Uterus (tissue), 4 donors: Measurements from ENCODE around the gene COL15A1. TPM values are rescaled to one million over a fixed set of nuclear protein-coding genes. Genes with fewer than 3 reads are reported as not detected.

Experiments used
- DNase-seq, 2 donors: peaks; one replicate each; pipeline ENCODE4 v3.0.0-alpha.2; 2019 to 2020
- H3K27ac ChIP-seq, 2 donors: fragments of 200-600 bp; sonication (generic); 1 replicate in 1 of 2; 2 replicates in 1 of 2; pipeline ENCODE4 v1.5.1; 2016 to 2018
- H3K27me3 ChIP-seq, 2 donors: fragments of 200-600 bp; sonication (generic); one replicate each; pipeline ENCODE4 v1.5.1; 2018 to 2019; ENCODE audit warnings: control low read depth in 1 of 2
- H3K36me3 ChIP-seq, 2 donors: fragments of 200-600 bp; sonication (generic); one replicate each; pipeline ENCODE4 v1.5.1; 2019; ENCODE audit warnings: control low read depth in 1 of 2
- H3K4me1 ChIP-seq, 2 donors: fragments of 200-600 bp; sonication (generic); one replicate each; pipeline ENCODE4 v1.5.1; 2018 to 2019; ENCODE audit warnings: control low read depth in 1 of 2
- H3K4me3 ChIP-seq, 2 donors: fragments of 200-600 bp; sonication (generic); 1 replicate in 1 of 2; 2 replicates in 1 of 2; pipeline ENCODE4 v1.5.1; 2018 to 2019; ENCODE audit warnings: mild to moderate bottlenecking in 1 of 2
- H3K9me3 ChIP-seq, 2 donors: fragments of 200-600 bp; sonication (generic); one replicate each; pipeline ENCODE4 v1.5.1; 2019; ENCODE audit warnings: control low read depth in 1 of 2
- POLR2A ChIP-seq, 2 donors: fragments of 450-650 bp; IDR thresholded peaks; one replicate each; pipeline ENCODE4 v1.6.1; 2016; ENCODE audit warnings: antibody characterized with exemption in 2 of 2, mild to moderate bottlenecking in 1 of 2, moderate library complexity in 1 of 2
- intact Hi-C: fragments of 100-400 bp; cut with DNase I; formaldehyde crosslinking; loops from one replicate; pipeline ENCODE4 v1.15.1; 2023; ENCODE audit warnings: low total_unique reads
- total RNA-seq, 4 donors: library from RNA; depleted of rRNA in 3 of 4; stranded (reverse); fragments of >200 nt in 3 of 4; gene quantifications; one replicate each; pipeline versions ENCODE4 v1.1.0 to v1.2.4, GENCODE V29; 2014 to 2023
- TF ChIP-seq, protein P1 (sequence below), 4 experiments: fragments of 200-600 bp in 2 of 4; fragments of 450-650 bp in 2 of 4; sonication (generic) in 2 of 4; IDR thresholded peaks; one replicate each; pipeline ENCODE4 v1.5.1; 2016 to 2019; ENCODE audit warnings: antibody characterized with exemption in 4 of 4, mild to moderate bottlenecking in 2 of 4, moderate library complexity in 1 of 4
- donor health status: DM: yes; HTN: yes; CAD: no.

The COL15A1 gene
- total RNA-seq, 4 donors from 2014 or later: 20.3 to 160 (median 50.4) TPM

GRCh38 chr9:98997604-98998003 lies 53.9 kb downstream of the COL15A1 start:
- Histone ChIP-seq H3K4me3 (no peak overlapping the region), H3K36me3 (no peaks in the 10 kb centered on the region), H3K27ac (peak overlapping the region; percentile 78 to 79), H3K9me3 (no peaks in the 10 kb centered on the region), H3K4me1 (peaks cover 0 to 6% of the 10 kb centered on the region in 2 donors), H3K27me3 (no peaks in the 10 kb centered on the region)
- TF ChIP-seq POLR2A (IDR thresholded peaks at IDR 0.05): no peak
- TF ChIP-seq, protein P1, sequence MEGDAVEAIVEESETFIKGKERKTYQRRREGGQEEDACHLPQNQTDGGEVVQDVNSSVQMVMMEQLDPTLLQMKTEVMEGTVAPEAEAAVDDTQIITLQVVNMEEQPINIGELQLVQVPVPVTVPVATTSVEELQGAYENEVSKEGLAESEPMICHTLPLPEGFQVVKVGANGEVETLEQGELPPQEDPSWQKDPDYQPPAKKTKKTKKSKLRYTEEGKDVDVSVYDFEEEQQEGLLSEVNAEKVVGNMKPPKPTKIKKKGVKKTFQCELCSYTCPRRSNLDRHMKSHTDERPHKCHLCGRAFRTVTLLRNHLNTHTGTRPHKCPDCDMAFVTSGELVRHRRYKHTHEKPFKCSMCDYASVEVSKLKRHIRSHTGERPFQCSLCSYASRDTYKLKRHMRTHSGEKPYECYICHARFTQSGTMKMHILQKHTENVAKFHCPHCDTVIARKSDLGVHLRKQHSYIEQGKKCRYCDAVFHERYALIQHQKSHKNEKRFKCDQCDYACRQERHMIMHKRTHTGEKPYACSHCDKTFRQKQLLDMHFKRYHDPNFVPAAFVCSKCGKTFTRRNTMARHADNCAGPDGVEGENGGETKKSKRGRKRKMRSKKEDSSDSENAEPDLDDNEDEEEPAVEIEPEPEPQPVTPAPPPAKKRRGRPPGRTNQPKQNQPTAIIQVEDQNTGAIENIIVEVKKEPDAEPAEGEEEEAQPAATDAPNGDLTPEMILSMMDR (IDR thresholded peaks at IDR 0.05): no peak
- intact Hi-C loops: no loop called here
- no peak for DNase-seq

- H3K27me3 ChIP-seq: no peaks in the 10 kb centered on the region
These were observed 54.9 kb downstream of the COL15A1 start for GRCh38 chr9:98998441-98999151.

DNA sequence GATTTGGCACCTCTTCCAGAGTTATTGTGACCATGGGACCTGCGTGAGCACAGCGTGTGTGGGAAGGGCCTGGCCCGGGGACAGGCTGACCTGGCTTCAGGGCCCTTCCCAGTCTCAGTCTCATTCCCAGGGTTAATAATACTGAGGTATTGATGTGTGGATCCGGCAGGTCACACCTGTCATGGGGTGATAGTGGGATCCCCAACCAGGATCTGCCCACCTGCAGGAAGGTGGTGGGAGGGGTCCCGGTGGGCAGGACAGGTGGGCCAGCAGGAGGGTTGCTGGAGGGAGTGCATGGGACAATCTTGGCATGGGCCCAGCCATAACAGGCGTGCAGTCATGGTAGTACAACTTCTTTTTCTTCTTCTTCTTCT lies 55.4 kb downstream of the COL15A1 start:
- peak in 1 of 2 donors; percentile 30 for DNase-seq
- Histone ChIP-seq H3K4me1 (peaks cover 0 to 6% of the 10 kb centered on the region in 2 donors), H3K36me3 (no peaks in the 10 kb centered on the region), H3K4me3 (no peak overlapping the region), H3K27ac (peak overlapping the region; percentile 78 to 79), H3K27me3 (no peaks in the 10 kb centered on the region), H3K9me3 (no peaks in the 10 kb centered on the region)
- intact Hi-C loops: no loop called here
- TF ChIP-seq, protein P1 (IDR thresholded peaks at IDR 0.05): no peak
- TF ChIP-seq POLR2A (IDR thresholded peaks at IDR 0.05): no peak

More at GRCh38 chr9:98998441-98999151, 54.9 kb downstream of the COL15A1 start:
- Histone ChIP-seq H3K36me3 (no peaks in the 10 kb centered on the region), H3K4me1 (peaks cover 0 to 6% of the 10 kb centered on the region in 2 donors), H3K27ac (peak overlapping the region; percentile 78 to 79), H3K9me3 (no peaks in the 10 kb centered on the region), H3K4me3 (no peak overlapping the region)
- TF ChIP-seq POLR2A (IDR thresholded peaks at IDR 0.05): no peak
- TF ChIP-seq, protein P1 (IDR thresholded peaks at IDR 0.05): peak; percentile 82 to 92 (median 90)
- intact Hi-C loops: no loop called here
- DNase-seq: peak; percentile 83 to 86

- no peaks in the 10 kb centered on the region for H3K9me3 ChIP-seq
- no peak for DNase-seq
- H3K4me3 ChIP-seq: no peak overlapping the region
- TF ChIP-seq, protein P1 (IDR thresholded peaks at IDR 0.05): peak in 3 of 4 experiments; percentile 43 to 46 (median 43)
- TF ChIP-seq POLR2A (IDR thresholded peaks at IDR 0.05): no peak
- no peak overlapping the region for H3K27ac ChIP-seq
- H3K4me1 ChIP-seq: peaks cover 0 to 6% of the 10 kb centered on the region in 2 donors
- H3K27me3 ChIP-seq: no peaks in the 10 kb centered on the region
- H3K36me3 ChIP-seq: no peaks in the 10 kb centered on the region
- intact Hi-C loops: loop anchor here (5.0 kb wide), 1 partner anchor 143 kb away; no protein-coding TSS in a partner anchor
These were observed 57.0 kb downstream of the COL15A1 start for GRCh38 chr9:99000476-99001395.
